GM18909 (cell line): Measurements from ENCODE around the gene DENND4A.
A peak's percentile ranks its signal among the peaks of the same experiment; 100 is the strongest.
"Not testable (repeated sequence)": the region's sequence is repeated elsewhere in the genome, so short reads cannot be mapped to it uniquely, and the experiment has no call there.

ENCODE experiments used
- ATAC-seq: cut with Tn5 transposase; IDR thresholded peaks from one replicate; pipeline ENCODE4 v1.9.1; 2021; ENCODE audit warnings: mild to moderate bottlenecking; ENCODE audit not compliant: unreplicated experiment, poor library complexity

DENND4A gene

DNA sequence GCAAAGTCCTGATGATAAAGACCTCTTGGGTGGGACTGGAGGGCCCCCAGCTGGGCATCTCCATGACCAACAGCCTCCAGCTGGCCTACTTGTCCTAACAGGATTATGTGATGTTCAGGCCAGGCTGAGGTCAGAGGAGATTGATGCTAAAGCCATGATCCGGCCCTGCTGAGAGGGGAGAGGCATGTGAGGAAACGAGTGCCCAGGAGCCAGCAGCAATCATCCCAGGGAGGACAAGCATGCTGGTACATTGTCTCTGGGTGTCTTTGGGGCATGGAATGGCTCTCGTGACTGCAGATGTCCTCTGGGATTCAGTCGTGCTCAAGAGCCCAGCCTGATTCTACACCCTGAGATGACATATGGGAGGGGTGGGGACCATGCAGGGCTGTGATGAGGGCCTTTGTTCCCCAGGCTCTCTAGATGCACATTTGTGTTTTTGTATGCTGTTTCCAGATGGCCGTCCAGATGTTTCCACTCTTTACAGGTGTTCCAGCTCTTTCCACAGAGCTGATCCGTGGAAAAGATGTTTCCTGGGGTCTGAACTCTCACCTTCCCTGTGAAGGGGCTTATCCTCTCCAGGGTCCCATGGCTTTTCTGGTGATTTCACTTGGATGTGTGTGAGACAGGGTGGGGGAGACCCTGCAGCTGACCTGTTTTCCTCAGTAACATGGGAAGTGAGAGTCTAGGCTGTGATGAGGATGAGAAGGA is 150.2 kb downstream of the DENND4A start:
- ATAC-seq, result no peak

DNA sequence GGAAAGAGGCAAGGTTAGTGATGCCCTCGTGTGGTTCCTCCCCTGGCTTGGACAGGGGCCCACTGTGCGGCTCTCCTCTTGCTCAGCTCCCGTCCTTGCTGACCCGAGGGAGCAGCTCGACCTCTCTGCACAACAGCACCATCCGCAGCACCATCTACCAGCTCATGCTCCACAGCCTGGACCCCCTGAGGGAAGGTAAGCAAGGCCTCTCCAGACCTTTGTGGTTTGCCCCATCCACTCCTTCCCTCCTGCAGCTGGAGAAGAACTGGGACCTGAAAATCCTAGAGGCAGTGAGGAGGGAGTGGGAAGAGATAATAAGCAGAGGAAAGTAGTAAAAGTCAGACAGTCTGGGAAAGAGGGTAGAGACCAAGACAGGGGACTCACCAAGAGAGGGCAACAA is 152.6 kb downstream of the DENND4A start:
- no peak for ATAC-seq

DNA sequence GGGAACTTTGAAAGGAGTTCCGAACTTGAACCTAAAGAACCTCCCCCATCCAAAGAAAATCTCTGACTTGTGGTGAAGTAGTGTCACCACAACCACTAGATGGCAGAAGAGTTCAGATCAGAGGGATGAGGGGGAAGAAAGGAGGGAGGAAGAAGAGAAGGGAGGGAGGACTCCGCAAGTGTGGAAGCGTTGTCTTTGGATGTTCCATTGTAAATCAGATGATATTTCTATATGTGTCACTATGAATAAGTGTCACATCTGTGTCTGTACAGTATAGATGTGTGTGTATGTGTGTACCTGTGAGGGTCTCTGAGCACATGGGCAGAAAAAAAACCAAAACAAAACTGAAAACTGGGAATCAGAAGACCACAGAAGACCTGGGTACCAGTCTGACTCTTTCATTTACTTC is 153.4 kb downstream of the DENND4A start:
- no peak for ATAC-seq

DNA sequence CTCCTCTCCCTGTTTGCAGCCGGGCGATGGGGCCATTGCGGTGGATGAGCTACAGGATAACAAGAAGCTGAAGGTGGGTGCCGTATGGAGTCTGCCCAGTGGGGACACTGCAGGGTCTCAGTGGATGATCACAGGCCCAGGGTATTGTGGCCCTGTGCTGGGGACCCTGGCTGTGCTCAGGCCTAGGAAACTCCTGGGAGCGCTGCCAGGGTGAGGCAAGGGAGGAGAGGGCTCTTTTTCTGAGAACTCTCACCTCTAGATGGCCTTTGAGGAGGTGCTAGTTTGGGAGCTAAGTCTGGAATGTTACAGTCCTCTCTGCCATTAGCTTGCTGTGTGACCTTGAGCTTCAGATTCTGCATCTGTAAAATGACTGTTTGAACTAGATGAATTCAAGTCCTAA is 154.0 kb downstream of the DENND4A start:
- no peak for ATAC-seq

DNA sequence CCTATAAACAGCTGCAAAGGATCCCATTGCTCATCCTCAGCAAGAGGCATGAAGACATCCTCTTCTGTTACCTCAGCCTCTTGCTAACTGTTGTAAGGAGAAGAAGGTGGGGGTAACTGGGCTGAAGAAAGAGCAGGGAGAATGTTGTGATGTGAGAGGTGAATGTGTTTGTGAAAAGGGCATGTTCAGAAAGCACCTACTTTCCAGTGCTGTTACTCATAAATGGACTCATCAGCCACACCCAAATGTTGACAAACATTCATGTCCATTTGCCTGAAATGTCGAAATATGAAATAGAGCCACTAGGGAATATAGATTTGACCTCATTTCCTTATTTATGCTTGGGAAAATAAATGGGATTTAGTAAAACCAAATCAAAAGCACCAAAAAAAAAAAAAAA is 157.7 kb downstream of the DENND4A start:
- ATAC-seq, result no peak

DNA sequence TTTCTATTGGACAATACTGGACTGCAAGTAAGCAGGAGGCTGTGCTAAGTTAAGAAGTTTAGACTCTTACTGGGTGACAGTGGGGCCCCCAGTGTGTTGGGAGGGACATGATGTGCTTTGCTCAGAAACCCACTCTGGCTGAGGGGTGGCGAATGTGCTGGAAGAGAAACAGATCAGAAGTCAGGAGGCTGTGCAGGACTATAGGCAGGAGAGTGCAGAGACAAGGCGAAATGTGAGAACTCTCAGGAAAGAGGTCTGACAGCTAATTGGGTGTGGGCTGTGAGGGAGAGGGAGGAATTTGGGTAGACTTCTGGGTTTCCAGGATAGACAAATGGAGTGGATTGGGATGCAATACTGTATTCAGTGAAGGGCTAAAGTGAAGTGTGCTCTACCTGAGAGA is 158.3 kb downstream of the DENND4A start:
- ATAC-seq, result no peak

DNA sequence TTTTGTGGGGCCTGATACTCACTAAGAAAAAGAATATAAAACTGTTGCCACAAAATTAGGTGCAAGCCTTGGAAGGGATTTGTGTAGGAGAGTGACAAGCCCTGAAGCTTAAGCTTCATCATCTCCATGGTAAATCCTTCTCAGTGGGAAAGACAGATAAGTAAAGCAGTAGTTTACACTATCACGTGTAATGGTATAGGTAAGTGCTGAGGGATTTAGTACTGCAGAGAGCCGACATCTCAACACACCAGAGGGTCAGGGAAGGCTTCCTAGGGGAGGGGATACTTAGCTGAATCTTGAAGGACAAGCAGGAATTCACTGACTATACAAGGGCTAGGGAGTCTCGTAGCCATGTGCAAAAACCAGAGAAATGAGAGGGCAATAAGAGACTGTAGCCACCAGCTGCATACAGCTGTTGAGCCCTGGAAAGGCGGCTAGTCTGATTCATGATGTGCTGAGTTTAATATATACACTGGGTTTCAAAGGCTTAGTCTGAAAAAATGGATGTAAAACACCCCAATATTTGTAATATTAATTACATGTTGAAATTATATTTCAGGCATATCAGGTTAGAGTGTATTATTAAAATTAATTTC is 159.2 kb downstream of the DENND4A start:
- no peak for ATAC-seq

DNA sequence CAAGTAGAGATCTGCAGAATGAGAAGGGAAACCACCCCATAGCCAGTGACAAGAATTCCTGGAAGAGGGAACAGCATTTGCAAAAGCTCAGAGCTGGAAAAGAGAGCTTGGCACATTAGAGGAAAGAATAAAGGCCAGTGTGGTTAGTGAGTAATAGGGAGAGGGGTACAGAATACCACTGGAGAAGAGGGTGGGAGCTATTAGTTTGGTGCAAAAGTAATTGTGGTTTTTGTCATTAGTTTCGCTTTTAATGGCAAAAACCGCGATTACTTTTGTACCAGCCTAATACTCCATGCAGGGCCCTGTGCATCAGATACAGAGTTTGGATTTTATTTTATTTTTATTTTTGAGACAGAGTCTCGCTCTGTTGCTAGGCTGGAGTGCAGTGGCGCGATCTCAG is 160.6 kb downstream of the DENND4A start:
- peak; percentile 55 for ATAC-seq

DNA sequence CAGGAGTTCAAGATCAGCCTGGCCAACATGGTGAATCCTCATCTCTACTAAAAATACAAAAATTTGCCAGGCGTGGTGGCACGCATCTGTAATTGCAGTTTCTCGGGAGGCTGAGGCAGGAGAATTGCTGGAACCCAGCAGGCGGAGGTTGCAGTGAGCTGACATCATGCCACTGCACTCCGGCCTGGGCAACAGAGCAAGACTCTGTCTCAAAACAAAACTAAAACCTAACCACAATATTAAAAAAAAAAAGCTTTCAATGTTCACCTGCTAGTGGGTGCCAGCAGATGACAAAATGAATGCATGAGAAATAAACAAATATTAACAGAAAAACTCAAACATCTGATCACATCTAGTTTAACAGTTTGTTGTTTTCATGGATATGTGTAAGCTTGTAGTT is 161.3 kb downstream of the DENND4A start:
- peak; percentile 44 for ATAC-seq

DNA sequence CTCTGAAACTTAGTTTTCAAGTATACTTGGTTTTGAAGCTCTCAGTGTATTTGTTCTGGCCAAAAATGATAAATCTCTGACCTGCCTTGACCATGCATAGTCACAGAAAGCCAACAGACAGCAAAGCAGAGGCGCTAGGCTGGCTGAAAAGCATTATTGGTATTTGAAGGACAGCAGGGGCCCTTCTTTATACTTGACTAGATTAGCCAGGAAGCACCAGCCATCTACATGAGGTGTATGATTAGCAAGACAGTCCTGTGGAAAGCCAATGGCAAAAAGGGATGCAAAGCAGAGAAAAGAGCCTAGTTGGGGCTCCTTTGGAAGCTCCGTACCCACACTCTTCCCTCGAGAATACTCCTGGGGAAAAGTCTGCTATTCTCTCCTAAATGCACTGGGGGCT is 162.5 kb downstream of the DENND4A start:
- no peak for ATAC-seq

DNA sequence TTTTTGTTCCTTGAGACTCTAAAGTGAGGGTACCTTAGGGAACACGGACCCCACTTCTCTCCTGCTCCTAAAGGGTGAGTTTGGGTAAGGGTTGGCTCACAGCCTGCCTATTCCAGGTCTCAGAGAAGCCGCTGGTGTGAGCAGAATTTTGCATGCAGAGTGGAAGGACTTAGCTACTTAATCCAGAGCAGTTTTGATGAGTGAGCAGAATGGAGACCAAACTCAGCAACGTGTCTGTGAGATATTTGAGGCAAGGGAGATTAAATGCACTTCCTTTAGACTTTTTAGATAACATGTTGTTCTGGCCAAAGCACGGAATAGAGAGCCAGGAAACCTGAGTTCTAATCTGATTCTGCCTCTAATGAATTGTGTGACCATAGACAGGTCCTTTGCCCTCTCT is 165.2 kb downstream of the DENND4A start:
- ATAC-seq, result no peak

DNA sequence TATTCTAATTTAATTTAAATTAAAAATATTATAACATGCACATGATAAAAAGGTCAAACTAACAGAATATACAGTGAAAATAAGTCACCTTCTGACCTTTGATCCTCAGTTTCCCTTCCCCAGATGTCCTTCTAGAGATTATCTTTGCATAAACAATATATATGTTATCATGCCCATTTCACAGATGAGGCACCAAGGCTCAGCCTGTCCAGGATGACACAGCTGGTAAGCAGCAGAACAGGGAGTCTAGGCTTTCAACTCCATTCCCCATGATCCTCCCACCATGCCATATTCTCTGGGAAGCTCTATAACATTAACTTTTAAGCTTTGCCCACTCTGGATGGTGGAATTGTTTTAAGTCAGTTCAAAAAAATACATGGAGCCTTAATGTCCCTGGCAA is 169.0 kb downstream of the DENND4A start:
- no peak for ATAC-seq

DNA sequence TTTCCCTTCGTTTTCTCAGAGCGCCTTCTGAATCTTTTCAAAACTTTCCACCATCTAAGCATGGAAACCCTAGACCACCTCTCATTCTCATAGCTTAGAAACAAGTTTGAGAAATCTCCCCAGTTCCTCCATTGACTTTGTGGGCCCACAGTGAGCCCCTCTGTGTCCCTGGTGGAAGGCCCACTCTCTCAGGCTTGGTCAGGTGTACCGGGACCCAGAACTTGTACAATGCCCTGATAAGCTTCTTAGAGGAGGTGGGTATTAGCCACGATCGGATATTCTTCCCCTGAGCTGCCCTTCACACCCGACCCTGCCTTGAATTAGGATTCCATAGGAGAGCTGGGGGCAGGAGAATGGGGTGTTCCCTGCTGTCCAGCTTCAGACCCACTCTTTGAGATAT is 170.5 kb downstream of the DENND4A start, which contains the start of gene SLC24A1:
SLC24A1 (plus strand) TSS at position 301 of the 400 bp plus-strand sequence. CDS start 2,143 bp downstream, outside the sequence.
- no peak for ATAC-seq

DNA sequence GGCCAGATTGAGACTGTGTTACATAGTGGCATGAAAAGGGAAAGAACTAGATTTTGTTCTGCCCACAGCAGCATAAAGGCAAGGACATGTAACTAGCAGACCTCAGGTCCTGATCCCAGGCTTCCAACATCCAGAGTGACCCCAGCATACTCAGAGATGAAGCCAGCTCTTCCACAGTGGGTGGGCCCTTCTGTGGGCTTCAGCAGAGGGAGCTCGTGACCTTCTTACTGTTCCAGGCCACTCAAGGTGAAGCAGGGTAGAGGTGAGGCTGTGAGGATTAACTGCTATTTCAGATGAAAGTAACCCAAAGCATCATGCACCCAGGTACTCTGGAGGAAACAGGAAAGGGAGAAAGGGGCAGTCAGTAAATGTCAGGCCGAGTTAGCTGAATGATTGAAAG is 171.3 kb downstream of the DENND4A start:
- no peak for ATAC-seq

DNA sequence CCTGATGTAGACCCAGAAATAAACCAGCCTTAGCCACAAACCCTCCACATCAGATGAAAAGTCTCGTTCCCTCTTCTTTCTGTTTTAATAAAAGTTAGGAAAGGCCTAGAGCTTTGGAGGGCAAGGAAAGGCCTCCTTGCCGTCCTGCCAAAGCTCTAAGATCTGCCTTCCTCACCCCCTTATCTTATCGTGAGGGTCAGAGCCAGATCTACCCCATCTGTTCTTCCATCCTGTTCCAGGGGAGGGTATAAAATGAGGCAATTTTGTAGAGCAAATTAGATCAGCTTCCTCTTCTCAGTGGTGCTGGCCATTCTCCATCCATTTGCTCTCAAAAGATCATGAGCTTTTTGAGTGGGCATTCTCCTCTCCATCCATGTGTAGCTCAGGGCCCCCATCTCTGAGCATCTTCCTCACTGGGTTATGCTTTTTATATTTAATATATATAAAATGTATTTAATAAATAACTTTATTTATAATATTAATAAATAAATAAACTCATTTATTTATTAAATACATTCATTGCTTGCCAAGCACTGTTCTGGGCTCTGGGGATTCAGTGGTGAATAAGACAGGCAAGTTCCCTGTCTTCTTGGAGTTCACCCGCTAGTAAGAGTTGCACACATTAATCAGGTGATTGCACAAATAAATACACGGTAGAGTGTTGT is 172.3 kb downstream of the DENND4A start:
- no peak for ATAC-seq

DNA sequence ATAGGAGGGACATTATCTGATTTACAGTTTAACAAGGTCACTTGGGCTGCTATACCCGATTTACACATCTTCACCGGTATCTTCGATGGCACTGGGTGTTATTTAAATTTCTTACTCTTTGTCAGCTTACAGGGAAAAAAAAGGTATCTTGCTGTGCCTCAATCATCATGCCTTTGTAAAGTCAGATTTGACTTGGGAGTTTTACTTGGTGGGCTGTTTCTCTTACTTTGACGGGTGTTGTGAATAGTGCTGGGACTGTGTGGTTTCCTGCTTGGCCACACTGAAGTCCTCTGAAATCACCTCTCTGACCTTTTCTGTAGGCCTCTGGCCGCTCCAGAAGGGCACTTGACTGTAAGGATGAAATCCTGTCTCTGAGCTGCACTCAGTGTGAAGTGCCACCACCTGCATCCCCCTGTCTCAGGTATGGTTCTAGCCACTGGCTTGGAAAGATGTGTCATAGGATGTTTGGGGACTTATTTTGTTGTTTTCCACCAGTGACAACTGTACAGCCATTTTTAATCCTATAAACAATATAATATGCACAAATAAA is 173.5 kb downstream of the DENND4A start:
- no peak for ATAC-seq

DNA sequence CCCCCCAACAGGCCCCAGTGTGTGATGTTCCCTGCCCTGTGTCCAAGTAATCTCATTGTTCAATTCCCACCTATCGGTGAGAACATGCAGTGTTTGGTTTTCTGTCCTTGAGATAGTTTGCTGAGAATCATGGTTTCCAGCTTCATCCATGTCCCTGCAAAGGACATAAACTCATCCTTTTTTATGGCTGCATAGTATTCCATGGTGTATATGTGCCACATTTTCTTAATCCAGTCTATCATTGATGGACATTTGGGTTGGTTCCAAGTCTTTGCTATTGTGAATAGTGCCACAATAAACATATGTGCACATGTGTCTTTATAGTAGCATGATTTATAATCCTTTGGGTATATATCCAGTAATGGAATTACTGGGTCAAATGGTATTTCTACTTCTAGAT is 176.2 kb downstream of the DENND4A start:
- ATAC-seq, result not testable (repeated sequence)

DNA sequence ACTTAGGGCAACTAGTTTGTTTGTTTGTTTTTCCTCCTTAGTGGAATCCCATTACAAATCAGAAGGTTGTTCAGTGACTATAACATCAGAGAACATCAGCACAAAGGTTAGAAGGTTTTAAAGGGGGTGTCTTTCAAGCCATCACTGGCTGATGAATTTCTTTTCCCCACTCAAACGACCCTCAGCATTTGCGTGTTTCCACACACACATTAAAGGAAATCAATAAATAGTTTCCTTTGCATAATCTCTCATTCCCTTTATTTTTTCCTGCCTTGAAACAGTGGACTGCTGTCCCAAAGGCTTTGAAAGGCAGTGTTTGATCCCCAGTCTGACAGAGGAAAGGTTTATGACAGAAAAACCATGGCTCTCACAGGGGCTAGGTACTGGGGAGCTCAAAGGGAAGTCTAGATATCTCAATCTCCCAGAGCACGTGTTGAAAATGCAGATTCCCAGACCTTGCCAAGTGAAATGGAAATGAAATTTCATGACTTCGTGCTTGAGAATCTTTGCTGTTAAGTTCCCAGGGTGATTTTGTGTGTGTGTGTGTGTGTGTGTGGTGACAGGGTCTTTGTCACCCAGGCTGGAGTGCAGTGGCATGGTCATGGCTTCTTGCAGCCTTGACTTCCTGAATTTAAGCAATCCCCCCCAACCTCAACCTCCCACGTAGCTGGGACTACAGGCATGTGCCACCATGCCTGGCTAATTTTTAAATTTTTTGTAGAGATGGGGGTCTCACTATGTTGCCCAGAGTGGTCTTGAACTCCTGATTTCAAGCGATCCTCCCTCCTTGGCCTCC is 178.9 kb downstream of the DENND4A start:
- ATAC-seq, result no peak

DNA sequence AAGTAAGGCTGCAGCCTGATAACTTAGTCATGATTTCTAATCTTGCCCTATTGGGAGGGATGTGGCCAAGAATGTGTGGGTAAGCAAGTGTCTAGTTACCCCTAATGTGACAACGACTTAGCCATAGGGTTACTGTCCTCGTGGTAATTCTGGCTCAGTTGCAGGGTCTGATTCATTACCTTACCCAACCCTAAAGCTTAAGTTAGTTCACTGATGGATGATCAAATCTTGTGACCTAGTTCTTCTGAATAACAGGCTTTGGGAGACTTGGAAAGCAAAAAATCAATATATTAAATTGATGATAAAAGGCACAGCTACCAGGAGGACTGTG is 179.5 kb downstream of the DENND4A start:
- ATAC-seq, result no peak

DNA sequence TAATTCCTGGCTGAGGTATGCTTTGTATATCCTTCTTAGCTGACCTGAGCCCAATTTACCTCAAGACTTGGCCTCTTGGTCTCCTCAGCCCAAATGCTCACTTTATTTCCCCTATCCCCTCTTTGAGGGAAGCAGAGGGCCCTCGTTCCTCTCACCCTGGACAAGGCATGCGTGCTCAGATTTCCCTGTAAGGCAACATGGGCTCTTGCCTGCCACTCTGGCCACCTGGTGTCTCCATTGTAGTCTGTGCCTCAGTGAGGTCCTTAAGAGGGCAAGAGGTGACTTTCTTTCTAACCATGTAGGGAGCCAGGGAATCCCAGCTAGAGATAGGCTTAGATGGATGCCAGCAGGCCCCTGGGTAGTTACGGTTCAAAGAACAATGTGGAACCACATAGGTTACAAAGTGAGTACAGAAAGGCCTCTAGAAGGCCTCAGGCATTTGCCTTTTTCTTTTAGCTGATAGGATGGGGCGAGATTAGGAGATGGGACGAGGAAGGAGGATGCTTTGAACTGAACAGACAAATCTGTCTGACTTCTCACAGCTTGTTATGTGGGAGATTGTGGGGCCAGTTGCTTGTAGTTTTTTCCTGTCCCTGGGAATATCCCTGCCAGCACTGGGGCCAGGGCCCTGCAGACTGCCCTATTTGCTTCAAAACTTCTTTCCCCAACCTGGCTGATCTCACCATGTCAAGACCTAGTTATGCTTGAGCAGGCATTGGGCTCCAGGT is 180.0 kb downstream of the DENND4A start:
- ATAC-seq, result no peak
